AG09309 (cell line): ENCODE results near the gene STIMATE.

Experiments used
- DNase-seq: peaks from one replicate; pipeline ENCODE4 v3.0.0-alpha.2; 2010; ENCODE audit warnings: low read depth
- H3K4me3 ChIP-seq: 2 replicates; pipeline ENCODE4 v1.5.1; 2011; ENCODE audit warnings: mild to moderate bottlenecking, low read depth, low read length, moderate library complexity; ENCODE audit not compliant: control insufficient read depth
- CTCF ChIP-seq: IDR thresholded peaks from 2 replicates; pipeline ENCODE4 v1.5.1; 2011; ENCODE audit warnings: mild to moderate bottlenecking, low read depth, low read length, inconsistent platforms; ENCODE audit not compliant: insufficient read depth, control insufficient read depth; ENCODE audit errors: missing control alignments

Gene STIMATE

GRCh38 chr3:52856666-52857065 lies 40.7 kb downstream of the STIMATE start:
- no peak for TF ChIP-seq CTCF
- no peak overlapping the region for H3K4me3 ChIP-seq
- no peak for DNase-seq

GRCh38 chr3:52854013-52854412 lies 43.3 kb downstream of the STIMATE start:
- TF ChIP-seq CTCF = no peak
- H3K4me3 ChIP-seq = no peak overlapping the region
- no peak for DNase-seq

DNA sequence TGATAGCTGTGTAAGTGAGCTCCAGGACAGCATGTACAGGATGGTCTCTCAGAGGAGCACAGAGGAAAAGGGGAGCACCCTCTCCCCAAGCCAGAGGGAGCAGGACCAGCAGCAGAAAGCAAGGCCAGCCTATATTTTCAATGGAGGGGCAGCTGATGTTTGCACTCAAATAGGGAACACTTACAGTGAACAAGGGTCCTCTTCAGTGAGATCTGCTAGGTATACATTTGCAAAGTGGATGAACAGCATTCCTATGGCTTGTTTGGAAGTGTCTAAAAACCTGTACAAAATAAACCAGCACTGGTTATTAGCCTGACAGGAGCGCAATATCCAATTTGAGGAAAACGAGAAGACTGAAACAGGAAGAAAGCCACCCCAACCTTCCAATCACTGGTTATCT lies 44.9 kb downstream of the STIMATE start:
- no peak for DNase-seq
- no peak for TF ChIP-seq CTCF
- no peak overlapping the region for H3K4me3 ChIP-seq

GRCh38 chr3:52851348-52851747 lies 46.0 kb downstream of the STIMATE start:
- H3K4me3 ChIP-seq = no peak overlapping the region
- TF ChIP-seq CTCF = peak; percentile 68
- DNase-seq = no peak

DNA sequence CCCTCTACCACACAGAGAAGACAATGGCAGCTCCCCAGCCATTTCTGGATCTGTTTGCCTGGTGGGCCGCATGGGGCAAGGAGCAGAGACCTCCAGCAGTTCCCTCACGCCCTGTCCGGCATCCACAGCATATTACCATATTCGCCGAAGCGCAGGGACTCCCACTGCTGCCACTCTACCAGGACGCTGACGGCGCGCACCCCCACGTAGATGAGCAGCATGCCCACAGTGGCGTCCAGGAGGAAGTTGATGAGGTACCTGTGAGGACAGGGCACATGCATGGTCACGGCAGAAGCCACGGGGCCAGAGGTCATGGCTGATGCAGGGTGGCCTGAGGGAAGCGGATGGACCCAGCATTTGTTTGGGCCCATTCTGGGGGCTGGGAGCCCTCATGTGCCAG lies 47.7 kb downstream of the STIMATE start:
- TF ChIP-seq CTCF = no peak
- no peak overlapping the region for H3K4me3 ChIP-seq
- DNase-seq = no peak

DNA sequence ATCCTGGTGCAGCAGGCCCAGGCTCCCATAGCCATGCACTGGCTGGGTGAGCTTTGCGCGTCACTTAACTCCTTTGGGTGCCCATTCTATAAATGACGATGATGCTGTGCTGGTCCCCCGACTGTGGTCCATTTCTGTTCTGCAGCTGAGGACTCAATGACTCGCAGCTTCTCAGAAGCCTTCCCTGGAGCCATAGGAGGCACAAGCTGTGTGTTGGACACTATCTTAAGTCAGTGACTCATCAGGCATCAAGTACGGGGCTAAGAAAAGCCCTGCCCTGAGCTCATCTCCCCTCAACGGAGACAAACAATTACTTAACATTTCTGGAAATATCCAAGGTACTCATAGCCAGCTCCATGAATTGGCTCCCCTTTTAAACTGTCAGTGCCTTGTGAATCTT lies 48.7 kb downstream of the STIMATE start:
- H3K4me3 ChIP-seq = no peak overlapping the region
- peak; percentile 39 for DNase-seq
- no peak for TF ChIP-seq CTCF

GRCh38 chr3:52847726-52848125 lies 49.6 kb downstream of the STIMATE start:
- no peak for DNase-seq
- no peak overlapping the region for H3K4me3 ChIP-seq
- no peak for TF ChIP-seq CTCF
